ENCODE results near the gene TPRN. TPM values are rescaled to one million over a fixed set of nuclear protein-coding genes. Genes with fewer than 3 reads are reported as not detected.
A peak's percentile ranks its signal among the peaks of the same experiment; 100 is the strongest.

The TPRN gene
- total and polyA plus RNA-seq, 9 of the 15 experiments (the other 6 are each of a cell fraction or from before 2014, with no cell fraction given) = 0.31 to 31.9 (median 4.4) TPM

- TF ChIP-seq ZNF592 (IDR thresholded peaks at IDR 0.05) (peak; percentile 82), HDGF (IDR thresholded peaks at IDR 0.05) (peak; percentile 19; the same call in 1 of the 2 replicates), KLF6 (CRISPR knock-in tag; IDR thresholded peaks at IDR 0.05; ENCODE audit: borderline replicate concordance) (no peak), GTF2B (IDR thresholded peaks at IDR 0.05; ENCODE audit: extremely low read depth, insufficient read length) (no peak), BCL6 (CRISPR knock-in tag; IDR thresholded peaks at IDR 0.05) (no peak), CREM (IDR thresholded peaks at IDR 0.05; ENCODE audit: low read depth) (no peak), MTF1 (CRISPR knock-in tag; IDR thresholded peaks at IDR 0.05; ENCODE audit: borderline replicate concordance) (no peak), MNT (conservative IDR thresholded peaks at IDR 0.05) (peak in 1 of 2 experiments; percentile 67; a peak in 1 of 4 replicates), KLF13 (tag; IDR thresholded peaks at IDR 0.05; ENCODE audit: borderline replicate concordance, low read depth) (peak; percentile 91), PYGO2 (tag; IDR thresholded peaks at IDR 0.05) (no peak), ZNF395 (CRISPR knock-in tag; IDR thresholded peaks at IDR 0.05) (no peak), ZNF780A (CRISPR knock-in tag; IDR thresholded peaks at IDR 0.05) (no peak), HCFC1 (IDR thresholded peaks at IDR 0.05; ENCODE audit: low read depth, low read length) (0 out of 2 replicates have a peak, but pooled peaks have one; percentile 23), FOXM1 (IDR thresholded peaks at IDR 0.05; ENCODE audit: low read depth) (no peak), FOXM1 (CRISPR knock-in tag; IDR thresholded peaks at IDR 0.05; ENCODE audit: low read depth) (0 out of 2 replicates have a peak, but pooled peaks have one; percentile 66), THRB (CRISPR knock-in tag; conservative IDR thresholded peaks at IDR 0.05) (no peak), CHD2 (IDR thresholded peaks at IDR 0.05; ENCODE audit: low read depth, low read length) (no peak), EHMT2 (IDR thresholded peaks at IDR 0.05) (no peak)
These were observed 17.0 kb upstream of the TPRN start (continued) for GRCh38 chr9:137217276-137218211.
